ENCODE data around the gene ZNF581.

DNA sequence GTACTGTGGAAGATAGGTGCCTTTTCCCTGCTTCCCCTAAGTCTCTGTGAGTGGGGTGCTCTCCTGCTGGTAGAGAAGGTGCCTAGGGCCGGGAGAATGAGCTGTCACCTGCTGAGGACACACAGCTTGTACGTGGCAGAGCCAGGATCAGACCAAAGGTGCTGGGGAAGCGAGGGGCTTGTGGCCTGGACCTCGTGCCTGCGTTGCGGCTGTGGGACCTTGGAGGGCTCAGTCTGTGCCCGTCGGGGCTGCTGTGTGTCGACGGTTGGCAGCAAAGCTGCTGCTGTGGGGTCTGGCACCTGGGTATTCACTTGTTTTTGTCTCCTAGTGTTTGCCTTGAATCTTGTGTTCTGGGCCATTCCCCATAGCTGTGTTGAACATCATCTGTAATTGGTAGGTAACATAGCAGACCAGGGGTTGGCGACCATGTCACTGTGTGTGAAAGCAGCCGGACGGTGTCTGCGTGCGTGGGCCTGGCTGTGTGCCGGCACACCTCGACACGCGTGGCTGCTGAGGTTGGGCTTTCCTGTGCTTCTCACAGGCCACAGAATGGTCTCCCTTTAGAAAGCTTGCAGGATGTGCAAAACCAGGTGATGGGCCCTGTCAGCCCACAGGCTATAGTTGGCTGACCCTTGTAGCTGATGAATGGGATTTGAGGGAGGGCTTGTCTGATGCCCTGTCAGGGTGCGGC is 20.5 kb downstream of the ZNF581 start:
- TF ChIP-seq EP300 (IDR thresholded peaks at IDR 0.05): no peak
- TF ChIP-seq, protein P1, sequence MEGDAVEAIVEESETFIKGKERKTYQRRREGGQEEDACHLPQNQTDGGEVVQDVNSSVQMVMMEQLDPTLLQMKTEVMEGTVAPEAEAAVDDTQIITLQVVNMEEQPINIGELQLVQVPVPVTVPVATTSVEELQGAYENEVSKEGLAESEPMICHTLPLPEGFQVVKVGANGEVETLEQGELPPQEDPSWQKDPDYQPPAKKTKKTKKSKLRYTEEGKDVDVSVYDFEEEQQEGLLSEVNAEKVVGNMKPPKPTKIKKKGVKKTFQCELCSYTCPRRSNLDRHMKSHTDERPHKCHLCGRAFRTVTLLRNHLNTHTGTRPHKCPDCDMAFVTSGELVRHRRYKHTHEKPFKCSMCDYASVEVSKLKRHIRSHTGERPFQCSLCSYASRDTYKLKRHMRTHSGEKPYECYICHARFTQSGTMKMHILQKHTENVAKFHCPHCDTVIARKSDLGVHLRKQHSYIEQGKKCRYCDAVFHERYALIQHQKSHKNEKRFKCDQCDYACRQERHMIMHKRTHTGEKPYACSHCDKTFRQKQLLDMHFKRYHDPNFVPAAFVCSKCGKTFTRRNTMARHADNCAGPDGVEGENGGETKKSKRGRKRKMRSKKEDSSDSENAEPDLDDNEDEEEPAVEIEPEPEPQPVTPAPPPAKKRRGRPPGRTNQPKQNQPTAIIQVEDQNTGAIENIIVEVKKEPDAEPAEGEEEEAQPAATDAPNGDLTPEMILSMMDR (IDR thresholded peaks at IDR 0.05): no peak

Measured in tibial nerve (tissue), 4 donors.